Astrocyte (in vitro differentiated cells and primary cell): ENCODE results near the gene TOB1.

Source experiments
- CTCF ChIP-seq: IDR thresholded peaks from 2 replicates; pipeline ENCODE4 v1.5.1; 2011; ENCODE audit warnings: low read depth, mild to moderate bottlenecking, inconsistent platforms, low read length, moderate library complexity; ENCODE audit not compliant: insufficient read depth
- EZH2 ChIP-seq: IDR thresholded peaks from 2 replicates; pipeline ENCODE4 v1.6.1; 2012; ENCODE audit warnings: mild to moderate bottlenecking, low read length, inconsistent platforms; ENCODE audit not compliant: insufficient read depth

DNA sequence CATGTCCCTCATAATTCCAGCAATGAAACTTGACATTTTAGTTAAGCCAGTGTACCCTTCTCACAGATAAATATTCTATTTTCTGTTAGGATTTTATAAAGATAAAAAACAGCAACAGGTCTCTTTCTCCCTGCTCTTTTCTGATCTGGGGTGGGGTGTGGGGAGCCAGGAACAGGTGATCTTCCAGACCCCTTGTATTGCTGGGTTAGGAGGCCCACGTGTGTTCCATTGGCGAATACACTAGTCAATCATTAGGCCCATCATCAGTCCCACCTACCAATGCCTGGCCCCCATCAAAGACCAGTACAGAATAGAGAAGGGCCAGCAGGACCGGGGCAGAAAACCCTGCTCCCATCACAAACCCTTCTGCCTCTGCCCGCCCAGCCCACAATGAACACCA is 40.3 kb upstream of the TOB1 start:
- TF ChIP-seq EZH2 (no peak), CTCF (no peak)
